ENCODE data around the gene NDUFS8. TPM values are rescaled to one million over a fixed set of nuclear protein-coding genes. Genes with fewer than 3 reads are reported as not detected.
A peak's percentile ranks its signal among the peaks of the same experiment; 100 is the strongest.

Gene NDUFS8
- total and polyA plus RNA-seq, 2 experiments from 2014 or later = 175 to 308 TPM

DNA sequence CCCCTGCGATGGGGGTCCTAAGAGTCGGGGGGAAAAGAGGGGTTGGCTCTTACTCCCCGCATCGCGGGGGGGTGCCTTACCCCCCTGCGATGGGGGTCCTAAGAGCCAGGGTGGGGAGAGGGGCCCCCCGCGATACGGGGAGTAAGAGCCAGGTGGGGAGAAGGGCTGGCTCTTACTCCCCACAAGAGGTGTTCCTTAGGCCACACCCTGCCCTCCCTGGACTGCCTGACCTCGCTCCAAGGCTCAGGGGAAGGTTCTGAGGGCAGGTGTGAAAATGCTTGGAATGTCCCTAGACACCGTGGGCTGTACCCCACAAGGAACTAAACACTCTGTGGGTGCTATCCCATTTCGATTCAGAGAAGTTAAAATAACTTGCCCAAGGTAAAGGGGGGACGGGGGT is 34.4 kb upstream of the NDUFS8 start:
- Histone ChIP-seq H3K79me2 (replicated peaks; ENCODE audit: insufficient read depth) (no peaks in the 10 kb centered on the region), H3F3A (replicated peaks; ENCODE audit: low read depth) (no peaks in the 10 kb centered on the region; the same call in 1 of the 2 replicates), H3K4me3 (peak overlapping the region; percentile 73; the same call in 1 of the 2 replicates), H3K27ac (ENCODE audit: low read depth) (no peak overlapping the region), H4K20me1 (replicated peaks; ENCODE audit: insufficient read depth) (no peaks in the 10 kb centered on the region), H3K36me3 (ENCODE audit: insufficient read depth) (no peaks in the 10 kb centered on the region), H3K27me3 (ENCODE audit: insufficient read depth) (no peaks in the 10 kb centered on the region), H3K9me2 (ENCODE audit: insufficient read depth) (no peaks in the 10 kb centered on the region), H3K4me1 (ENCODE audit: insufficient read depth) (peaks cover 4% of the 10 kb centered on the region; the same call in 1 of the 2 replicates), H2AFZ (no peak overlapping the region; the same call in 1 of the 2 replicates), H3K4me2 (no peak overlapping the region)
- ATAC-seq = no peak
- Mint-ChIP-seq H3K4me1 (peaks cover 12% of the 10 kb centered on the region; the same call in 2 of the 3 replicates), H3K27ac (no peak overlapping the region), H3K9me3 (no peaks in the 10 kb centered on the region), H3K27me3 (ENCODE audit: insufficient read depth, low read depth, poor library complexity) (peaks cover 16% of the 10 kb centered on the region), H3K36me3 (ENCODE audit: low read depth) (no peaks in the 10 kb centered on the region), H3K4me3 (peak overlapping the region; percentile 77; the same call in 2 of the 3 replicates)
- no peak for TF ChIP-seq EZH2phosphoT487 (IDR thresholded peaks at IDR 0.05; ENCODE audit: unreplicated experiment)
- TF ChIP-seq, protein P1, sequence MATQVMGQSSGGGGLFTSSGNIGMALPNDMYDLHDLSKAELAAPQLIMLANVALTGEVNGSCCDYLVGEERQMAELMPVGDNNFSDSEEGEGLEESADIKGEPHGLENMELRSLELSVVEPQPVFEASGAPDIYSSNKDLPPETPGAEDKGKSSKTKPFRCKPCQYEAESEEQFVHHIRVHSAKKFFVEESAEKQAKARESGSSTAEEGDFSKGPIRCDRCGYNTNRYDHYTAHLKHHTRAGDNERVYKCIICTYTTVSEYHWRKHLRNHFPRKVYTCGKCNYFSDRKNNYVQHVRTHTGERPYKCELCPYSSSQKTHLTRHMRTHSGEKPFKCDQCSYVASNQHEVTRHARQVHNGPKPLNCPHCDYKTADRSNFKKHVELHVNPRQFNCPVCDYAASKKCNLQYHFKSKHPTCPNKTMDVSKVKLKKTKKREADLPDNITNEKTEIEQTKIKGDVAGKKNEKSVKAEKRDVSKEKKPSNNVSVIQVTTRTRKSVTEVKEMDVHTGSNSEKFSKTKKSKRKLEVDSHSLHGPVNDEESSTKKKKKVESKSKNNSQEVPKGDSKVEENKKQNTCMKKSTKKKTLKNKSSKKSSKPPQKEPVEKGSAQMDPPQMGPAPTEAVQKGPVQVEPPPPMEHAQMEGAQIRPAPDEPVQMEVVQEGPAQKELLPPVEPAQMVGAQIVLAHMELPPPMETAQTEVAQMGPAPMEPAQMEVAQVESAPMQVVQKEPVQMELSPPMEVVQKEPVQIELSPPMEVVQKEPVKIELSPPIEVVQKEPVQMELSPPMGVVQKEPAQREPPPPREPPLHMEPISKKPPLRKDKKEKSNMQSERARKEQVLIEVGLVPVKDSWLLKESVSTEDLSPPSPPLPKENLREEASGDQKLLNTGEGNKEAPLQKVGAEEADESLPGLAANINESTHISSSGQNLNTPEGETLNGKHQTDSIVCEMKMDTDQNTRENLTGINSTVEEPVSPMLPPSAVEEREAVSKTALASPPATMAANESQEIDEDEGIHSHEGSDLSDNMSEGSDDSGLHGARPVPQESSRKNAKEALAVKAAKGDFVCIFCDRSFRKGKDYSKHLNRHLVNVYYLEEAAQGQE (IDR thresholded peaks at IDR 0.05; ENCODE audit: unreplicated experiment) = no peak
- no peak for TF ChIP-seq POLR2AphosphoS5 (IDR thresholded peaks at IDR 0.05; ENCODE audit: low read depth)
- TF ChIP-seq NANOG (IDR thresholded peaks at IDR 0.05; ENCODE audit: borderline replicate concordance) = no peak
- TF ChIP-seq, protein P2, sequence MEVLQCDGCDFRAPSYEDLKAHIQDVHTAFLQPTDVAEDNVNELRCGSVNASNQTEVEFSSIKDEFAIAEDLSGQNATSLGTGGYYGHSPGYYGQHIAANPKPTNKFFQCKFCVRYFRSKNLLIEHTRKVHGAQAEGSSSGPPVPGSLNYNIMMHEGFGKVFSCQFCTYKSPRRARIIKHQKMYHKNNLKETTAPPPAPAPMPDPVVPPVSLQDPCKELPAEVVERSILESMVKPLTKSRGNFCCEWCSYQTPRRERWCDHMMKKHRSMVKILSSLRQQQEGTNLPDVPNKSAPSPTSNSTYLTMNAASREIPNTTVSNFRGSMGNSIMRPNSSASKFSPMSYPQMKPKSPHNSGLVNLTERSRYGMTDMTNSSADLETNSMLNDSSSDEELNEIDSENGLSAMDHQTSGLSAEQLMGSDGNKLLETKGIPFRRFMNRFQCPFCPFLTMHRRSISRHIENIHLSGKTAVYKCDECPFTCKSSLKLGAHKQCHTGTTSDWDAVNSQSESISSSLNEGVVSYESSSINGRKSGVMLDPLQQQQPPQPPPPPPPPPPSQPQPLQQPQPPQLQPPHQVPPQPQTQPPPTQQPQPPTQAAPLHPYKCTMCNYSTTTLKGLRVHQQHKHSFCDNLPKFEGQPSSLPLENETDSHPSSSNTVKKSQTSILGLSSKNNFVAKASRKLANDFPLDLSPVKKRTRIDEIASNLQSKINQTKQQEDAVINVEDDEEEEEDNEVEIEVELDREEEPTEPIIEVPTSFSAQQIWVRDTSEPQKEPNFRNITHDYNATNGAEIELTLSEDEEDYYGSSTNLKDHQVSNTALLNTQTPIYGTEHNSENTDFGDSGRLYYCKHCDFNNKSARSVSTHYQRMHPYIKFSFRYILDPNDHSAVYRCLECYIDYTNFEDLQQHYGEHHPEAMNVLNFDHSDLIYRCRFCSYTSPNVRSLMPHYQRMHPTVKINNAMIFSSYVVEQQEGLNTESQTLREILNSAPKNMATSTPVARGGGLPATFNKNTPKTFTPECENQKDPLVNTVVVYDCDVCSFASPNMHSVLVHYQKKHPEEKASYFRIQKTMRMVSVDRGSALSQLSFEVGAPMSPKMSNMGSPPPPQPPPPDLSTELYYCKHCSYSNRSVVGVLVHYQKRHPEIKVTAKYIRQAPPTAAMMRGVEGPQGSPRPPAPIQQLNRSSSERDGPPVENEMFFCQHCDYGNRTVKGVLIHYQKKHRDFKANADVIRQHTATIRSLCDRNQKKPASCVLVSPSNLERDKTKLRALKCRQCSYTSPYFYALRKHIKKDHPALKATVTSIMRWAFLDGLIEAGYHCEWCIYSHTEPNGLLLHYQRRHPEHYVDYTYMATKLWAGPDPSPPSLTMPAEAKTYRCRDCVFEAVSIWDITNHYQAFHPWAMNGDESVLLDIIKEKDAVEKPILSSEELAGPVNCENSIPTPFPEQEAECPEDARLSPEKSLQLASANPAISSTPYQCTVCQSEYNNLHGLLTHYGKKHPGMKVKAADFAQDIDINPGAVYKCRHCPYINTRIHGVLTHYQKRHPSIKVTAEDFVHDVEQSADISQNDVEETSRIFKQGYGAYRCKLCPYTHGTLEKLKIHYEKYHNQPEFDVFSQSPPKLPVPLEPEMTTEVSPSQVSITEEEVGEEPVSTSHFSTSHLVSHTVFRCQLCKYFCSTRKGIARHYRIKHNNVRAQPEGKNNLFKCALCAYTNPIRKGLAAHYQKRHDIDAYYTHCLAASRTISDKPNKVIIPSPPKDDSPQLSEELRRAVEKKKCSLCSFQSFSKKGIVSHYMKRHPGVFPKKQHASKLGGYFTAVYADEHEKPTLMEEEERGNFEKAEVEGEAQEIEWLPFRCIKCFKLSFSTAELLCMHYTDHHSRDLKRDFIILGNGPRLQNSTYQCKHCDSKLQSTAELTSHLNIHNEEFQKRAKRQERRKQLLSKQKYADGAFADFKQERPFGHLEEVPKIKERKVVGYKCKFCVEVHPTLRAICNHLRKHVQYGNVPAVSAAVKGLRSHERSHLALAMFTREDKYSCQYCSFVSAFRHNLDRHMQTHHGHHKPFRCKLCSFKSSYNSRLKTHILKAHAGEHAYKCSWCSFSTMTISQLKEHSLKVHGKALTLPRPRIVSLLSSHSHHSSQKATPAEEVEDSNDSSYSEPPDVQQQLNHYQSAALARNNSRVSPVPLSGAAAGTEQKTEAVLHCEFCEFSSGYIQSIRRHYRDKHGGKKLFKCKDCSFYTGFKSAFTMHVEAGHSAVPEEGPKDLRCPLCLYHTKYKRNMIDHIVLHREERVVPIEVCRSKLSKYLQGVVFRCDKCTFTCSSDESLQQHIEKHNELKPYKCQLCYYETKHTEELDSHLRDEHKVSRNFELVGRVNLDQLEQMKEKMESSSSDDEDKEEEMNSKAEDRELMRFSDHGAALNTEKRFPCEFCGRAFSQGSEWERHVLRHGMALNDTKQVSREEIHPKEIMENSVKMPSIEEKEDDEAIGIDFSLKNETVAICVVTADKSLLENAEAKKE (CRISPR knock-in tag; IDR thresholded peaks at IDR 0.05) = no peak
- TF ChIP-seq STAT1 (IDR thresholded peaks at IDR 0.05; ENCODE audit: unreplicated experiment) = no peak
- no peak for TF ChIP-seq JUNB (IDR thresholded peaks at IDR 0.05; ENCODE audit: unreplicated experiment)
- no peak for TF ChIP-seq ZNF331 (CRISPR knock-in tag; IDR thresholded peaks at IDR 0.05; ENCODE audit: low read depth)
- no peak for TF ChIP-seq CREB1 (CRISPR knock-in tag; IDR thresholded peaks at IDR 0.05; ENCODE audit: low read depth)
- TF ChIP-seq, protein P3, sequence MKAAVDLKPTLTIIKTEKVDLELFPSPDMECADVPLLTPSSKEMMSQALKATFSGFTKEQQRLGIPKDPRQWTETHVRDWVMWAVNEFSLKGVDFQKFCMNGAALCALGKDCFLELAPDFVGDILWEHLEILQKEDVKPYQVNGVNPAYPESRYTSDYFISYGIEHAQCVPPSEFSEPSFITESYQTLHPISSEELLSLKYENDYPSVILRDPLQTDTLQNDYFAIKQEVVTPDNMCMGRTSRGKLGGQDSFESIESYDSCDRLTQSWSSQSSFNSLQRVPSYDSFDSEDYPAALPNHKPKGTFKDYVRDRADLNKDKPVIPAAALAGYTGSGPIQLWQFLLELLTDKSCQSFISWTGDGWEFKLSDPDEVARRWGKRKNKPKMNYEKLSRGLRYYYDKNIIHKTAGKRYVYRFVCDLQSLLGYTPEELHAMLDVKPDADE (IDR thresholded peaks at IDR 0.05) = no peak
- no peak for TF ChIP-seq EZH2 (IDR thresholded peaks at IDR 0.05; ENCODE audit: low read depth, unreplicated experiment)
- no peak for TF ChIP-seq ZNF114 (CRISPR knock-in tag; IDR thresholded peaks at IDR 0.05)
- DNase-seq (ENCODE audit: low spot score) = no peak

Measured in GM23338 (cell line).